Endometrial microvascular endothelial cells (primary cell): Measurements from ENCODE around the gene RAD51B. TPM values are rescaled to one million over a fixed set of nuclear protein-coding genes. Genes with fewer than 3 reads are reported as not detected.
"Not testable (repeated sequence)": the region's sequence is repeated elsewhere in the genome, so short reads cannot be mapped to it uniquely, and the experiment has no call there.

Source experiments
- in situ Hi-C: cut with HindIII; loops from 2 replicates; pipeline ENCODE4 v1.10.0; 2017; ENCODE audit warnings: low sequenced_read_pairs, low pct_unique_long_range_greater_than_20kb; ENCODE audit errors: inconsistent ontology term
- total RNA-seq: library from RNA; depleted of rRNA; stranded (reverse); fragments of >200 nt; gene quantifications from one replicate; pipeline ENCODE4 v1.2.3, GENCODE V29; 2015; ENCODE audit errors: inconsistent ontology term

RAD51B gene
- total RNA-seq, 1 donor from 2014 or later, result 16.4 TPM

GRCh38 chr14:68112442-68112841, 292.9 kb downstream of the RAD51B start:
- in situ Hi-C loops, result no loop called here

DNA sequence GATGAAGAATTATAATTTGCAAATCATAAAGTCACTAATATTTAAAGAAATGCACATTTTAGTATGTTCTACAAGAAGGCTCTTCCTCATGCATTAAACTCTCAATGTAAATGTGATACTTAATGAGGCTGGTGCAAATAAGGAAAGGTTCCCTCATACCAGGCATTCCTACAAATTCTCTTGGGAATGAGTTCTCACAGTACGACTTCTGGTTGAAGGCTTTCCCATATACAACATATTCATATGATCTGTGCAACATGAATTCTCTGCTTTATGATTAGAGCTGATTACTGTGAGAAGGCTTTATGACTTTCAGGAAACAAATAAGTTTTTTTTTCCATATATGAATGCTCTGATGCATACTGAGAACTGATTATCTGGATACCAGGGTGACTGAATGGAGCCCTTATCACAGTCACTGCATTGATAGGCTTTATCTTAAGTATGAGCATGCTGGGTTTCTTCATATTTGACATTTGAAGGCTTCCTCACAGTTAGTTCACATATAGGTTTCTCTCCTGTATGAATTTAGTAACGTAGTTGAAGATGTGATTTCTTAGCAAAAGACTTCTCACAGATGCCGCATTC, 293.9 kb downstream of the RAD51B start:
- in situ Hi-C loops, result no loop called here

- in situ Hi-C loops, result not testable (repeated sequence)
Observed at GRCh38 chr14:68115952-68116351, 296.4 kb downstream of the RAD51B start.

- in situ Hi-C loops, result no loop called here
Observed at GRCh38 chr14:68122651-68123050, 303.1 kb downstream of the RAD51B start.

DNA sequence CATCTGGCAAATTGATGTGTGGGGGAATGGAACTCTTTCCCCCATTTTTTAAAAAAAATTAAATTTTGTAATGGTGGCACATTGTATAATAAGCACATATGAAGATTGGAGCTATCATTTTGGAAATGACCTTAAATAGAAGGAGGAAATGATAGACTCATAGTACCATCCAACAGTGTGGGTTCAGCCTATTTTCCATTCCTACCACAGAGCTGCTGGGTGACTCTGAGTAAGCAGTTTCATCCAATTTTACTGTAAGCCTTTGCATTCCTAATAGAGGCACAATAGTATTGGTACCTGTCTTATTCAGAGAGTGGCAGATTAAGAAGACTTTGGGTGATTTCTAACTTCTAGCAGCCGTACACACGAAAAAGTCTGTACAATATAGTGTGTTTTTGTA, 304.5 kb downstream of the RAD51B start:
- in situ Hi-C loops, result no loop called here

GRCh38 chr14:68124979-68125731, 305.6 kb downstream of the RAD51B start:
- in situ Hi-C loops, result no loop called here

DNA sequence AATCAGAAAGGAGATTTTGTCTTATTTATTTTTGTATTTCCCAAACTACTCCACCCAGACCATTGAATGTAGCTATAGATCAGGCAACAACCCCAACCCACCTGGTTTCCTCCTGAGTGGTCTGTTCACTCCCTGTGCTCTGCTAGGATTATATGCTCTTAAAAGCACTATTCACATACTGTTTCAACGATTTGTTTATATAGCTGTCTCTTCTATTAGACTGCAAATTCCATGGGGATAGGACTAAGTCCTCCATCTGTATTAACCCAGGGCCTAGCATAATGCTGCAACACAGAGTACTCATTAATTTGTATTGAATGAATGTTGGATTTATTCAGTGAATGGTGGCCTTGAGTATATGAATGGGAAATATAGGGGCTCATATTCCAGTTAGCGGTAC, 307.6 kb downstream of the RAD51B start:
- in situ Hi-C loops, result no loop called here

DNA sequence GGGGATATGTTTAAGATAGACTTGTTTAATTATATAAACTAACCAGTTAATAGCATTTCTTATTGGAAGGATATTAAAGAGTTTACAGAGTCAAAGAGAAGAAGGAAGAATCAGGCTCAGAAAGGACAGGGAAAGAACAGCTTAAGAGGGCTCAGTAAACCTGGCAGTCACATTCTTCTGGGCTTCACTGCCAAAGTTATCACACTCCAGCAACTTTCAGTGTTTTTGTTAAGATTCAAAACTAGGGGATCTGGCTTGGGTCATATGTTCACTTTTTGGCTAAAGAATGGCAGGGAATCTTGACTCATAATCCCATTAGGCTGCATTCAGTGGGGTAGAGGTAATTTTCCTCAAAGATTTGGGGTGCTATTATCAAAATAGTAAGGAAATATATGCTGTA, 312.3 kb downstream of the RAD51B start:
- in situ Hi-C loops, result no loop called here

DNA sequence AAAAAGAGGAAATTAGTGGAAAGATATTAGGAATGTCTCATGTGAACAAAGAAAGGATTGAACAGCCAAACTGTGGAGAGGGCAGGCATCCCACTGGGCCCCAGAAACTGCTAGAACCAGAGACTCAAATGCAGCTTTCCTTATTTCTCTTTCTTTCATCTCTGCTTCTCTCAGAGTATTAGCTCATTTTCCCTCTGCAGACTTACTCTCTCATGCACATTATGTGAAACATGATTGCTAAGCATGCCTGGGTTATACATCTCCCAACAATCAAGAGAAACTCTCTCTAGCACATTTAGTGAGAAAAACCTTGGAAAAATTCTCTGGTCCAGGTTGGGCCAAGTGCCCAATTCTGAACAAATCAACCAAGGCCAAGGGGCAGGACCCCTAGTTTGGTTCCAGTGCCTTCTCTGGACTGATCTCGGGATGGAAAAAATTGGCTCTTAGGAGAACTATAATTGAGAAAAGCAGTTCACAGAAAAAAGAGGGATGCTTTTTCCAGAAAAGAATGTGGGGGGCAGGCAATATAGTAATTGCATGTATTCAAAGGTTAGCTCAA, 313.1 kb downstream of the RAD51B start:
- in situ Hi-C loops, result no loop called here

- in situ Hi-C loops, result no loop called here
Observed at GRCh38 chr14:68133856-68134255, 314.3 kb downstream of the RAD51B start.

DNA sequence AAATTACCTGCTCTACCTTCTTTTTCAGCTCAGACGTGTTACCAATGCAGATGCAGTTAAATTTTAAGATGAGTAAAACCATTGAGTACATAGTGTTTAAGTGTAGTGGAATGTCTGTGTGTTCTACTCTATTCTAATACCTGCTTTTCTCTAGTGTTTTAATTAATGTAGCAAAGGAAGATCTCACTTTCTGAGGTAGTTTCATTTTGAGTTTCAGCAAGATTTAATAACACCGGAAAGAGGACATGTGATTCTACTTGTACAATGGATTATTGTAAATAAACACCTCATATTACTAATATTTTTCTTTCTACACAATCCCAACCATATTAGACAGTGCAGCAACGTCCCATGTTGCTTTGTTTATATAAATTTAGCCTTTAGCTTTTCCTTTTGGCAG, 315.4 kb downstream of the RAD51B start:
- in situ Hi-C loops, result no loop called here

DNA sequence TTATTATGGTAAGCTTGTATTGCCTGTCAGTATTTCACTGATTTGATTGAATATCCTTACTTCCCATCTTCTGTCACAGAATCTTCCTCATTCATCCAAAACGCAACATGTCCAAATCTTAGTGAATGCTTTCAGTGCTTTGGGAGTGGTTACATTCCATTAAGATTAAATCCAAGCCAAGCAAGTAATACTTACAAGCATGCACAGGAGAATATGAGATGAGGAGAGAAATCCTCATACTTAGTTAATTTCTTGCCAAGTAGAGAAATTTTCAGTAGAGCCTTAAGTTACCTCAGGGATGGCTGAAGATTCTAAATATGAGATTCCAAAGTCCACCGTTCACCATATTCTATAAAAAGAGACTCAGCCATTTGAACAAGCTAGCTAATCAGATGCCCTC, 316.0 kb downstream of the RAD51B start:
- in situ Hi-C loops, result no loop called here

DNA sequence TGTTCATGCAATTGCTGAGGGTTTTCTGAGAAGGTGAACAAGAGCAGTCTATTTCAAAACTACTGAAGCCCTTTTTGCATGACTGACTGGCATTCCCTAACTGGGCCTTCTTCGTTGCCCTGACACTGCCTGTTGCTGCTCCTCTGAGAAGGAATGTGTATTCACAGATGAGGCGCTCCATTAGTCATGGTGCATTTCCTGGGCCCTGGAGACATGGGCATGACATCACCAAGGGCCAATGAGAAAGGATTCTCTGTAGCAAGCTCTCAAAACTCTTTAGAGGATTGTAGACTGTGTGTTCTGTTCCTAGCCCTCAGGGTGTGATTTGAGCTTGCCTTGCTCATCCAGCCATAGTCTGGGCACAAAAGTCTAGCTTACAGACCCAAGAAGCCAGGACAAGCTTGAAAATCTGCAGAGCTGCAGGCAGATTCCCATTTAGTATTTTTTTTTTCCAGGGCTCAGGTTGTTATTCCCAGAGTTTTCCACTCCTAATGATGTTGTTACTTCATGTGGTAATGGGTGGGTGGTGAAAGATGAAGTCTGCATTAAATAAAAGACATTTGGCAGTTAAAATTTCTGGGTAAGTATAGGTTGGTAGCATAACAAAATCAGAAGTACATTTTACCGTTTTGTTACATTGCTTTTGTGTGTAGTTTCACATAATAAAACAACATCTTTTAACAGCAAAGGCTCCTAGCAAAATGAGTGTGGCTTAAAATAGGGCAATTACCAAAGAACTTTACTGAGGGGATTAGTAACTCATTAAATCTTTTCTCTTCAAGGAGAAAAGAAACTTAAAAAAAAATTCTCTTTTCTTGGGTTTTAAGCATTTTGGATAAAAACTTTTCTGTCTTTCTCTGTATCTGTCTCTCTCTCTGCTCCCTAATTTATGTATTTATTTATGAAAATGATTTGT, 318.4 kb downstream of the RAD51B start:
- in situ Hi-C loops, result no loop called here

GRCh38 chr14:68139431-68140075, 320.0 kb downstream of the RAD51B start:
- in situ Hi-C loops, result no loop called here

DNA sequence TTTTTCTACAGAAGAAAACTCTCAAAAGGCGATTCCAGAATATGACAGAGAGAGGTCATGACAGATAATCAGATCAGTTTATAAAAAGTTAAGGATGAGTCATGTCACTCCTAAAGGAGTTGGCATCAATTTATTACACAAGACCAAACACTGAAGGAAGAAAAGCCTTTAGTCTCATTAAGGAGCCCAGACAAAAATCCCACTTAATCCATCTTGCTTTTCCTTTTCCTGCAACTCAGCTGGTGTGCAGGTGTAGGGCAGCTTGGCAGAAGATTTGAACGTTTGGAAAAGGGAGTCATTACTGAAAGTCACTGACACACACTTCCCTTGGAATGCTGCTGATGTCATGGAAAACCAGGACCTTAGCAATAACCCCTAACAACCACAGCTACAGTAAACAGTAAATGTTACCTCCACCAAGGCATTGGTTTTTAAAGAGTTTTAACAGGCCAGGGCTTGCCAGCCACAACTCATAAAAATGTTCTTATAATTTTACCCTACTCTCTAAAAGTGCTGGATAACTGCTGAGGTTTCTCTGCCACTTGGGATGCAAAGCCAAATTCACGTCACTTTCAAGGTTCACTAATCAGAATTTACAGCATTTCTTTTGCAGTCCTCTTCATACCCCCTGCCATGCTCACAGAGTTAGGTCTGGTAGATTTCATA, 320.6 kb downstream of the RAD51B start:
- in situ Hi-C loops, result no loop called here

- in situ Hi-C loops, result no loop called here
Observed at GRCh38 chr14:68140806-68141205, 321.2 kb downstream of the RAD51B start.

GRCh38 chr14:68141281-68142088, 321.9 kb downstream of the RAD51B start:
- in situ Hi-C loops, result no loop called here

GRCh38 chr14:68143341-68143841, 323.8 kb downstream of the RAD51B start:
- in situ Hi-C loops, result no loop called here
